ENCODE data around the gene KCTD15. TPM values are rescaled to one million over a fixed set of nuclear protein-coding genes. Genes with fewer than 3 reads are reported as not detected.

The KCTD15 gene
- total RNA-seq, 4 donors from 2014 or later, result 6.7 to 51.0 (median 22.1) TPM

GRCh38 chr19:33750587-33751435 is 45.9 kb upstream of the KCTD15 start:
- H3K9me3 ChIP-seq, result no peaks in the 10 kb centered on the region
- DNase-seq (ENCODE audit: low spot score in 2 of 2), result no peak
- no peaks in the 10 kb centered on the region for H3K4me1 ChIP-seq
- no peaks in the 10 kb centered on the region for H3K27me3 ChIP-seq
- H3K4me3 ChIP-seq, result no peak overlapping the region
- TF ChIP-seq CTCF (IDR thresholded peaks at IDR 0.05) (no peak), POLR2A (IDR thresholded peaks at IDR 0.05) (no peak), EP300 (IDR thresholded peaks at IDR 0.05) (no peak)
- 69 to 76% methylated on average over 18 of the region's 18 CpGs for WGBS, 2 donors
- H3K27ac ChIP-seq, result no peak overlapping the region
- H3K36me3 ChIP-seq, result no peaks in the 10 kb centered on the region

- H3K36me3 ChIP-seq, result no peaks in the 10 kb centered on the region
- 82 to 83% methylated on average over 5 of the region's 5 CpGs for WGBS, 2 donors
- H3K27me3 ChIP-seq, result no peaks in the 10 kb centered on the region
- H3K4me1 ChIP-seq, result no peaks in the 10 kb centered on the region
- DNase-seq (ENCODE audit: low spot score in 2 of 2), result no peak
- TF ChIP-seq POLR2A (IDR thresholded peaks at IDR 0.05) (no peak), EP300 (IDR thresholded peaks at IDR 0.05) (no peak), CTCF (IDR thresholded peaks at IDR 0.05) (no peak)
- no peak overlapping the region for H3K27ac ChIP-seq
- H3K9me3 ChIP-seq, result no peaks in the 10 kb centered on the region
- H3K4me3 ChIP-seq, result no peak overlapping the region
These were observed 45.3 kb upstream of the KCTD15 start for GRCh38 chr19:33751436-33751770.

- Histone ChIP-seq H3K9me3 (no peaks in the 10 kb centered on the region), H3K27ac (no peak overlapping the region), H3K36me3 (no peaks in the 10 kb centered on the region), H3K4me1 (no peaks in the 10 kb centered on the region), H3K27me3 (no peaks in the 10 kb centered on the region), H3K4me3 (no peak overlapping the region)
- no peak for DNase-seq (ENCODE audit: low spot score in 2 of 2)
- TF ChIP-seq CTCF (IDR thresholded peaks at IDR 0.05) (no peak), EP300 (IDR thresholded peaks at IDR 0.05) (no peak), POLR2A (IDR thresholded peaks at IDR 0.05) (no peak)
- 57 to 61% methylated on average over 25 to 27 of the region's 27 CpGs for WGBS, 2 donors
These were observed 44.5 kb upstream of the KCTD15 start for GRCh38 chr19:33752018-33752800.

GRCh38 chr19:33752945-33753344 is 43.7 kb upstream of the KCTD15 start:
- Histone ChIP-seq H3K9me3 (no peaks in the 10 kb centered on the region), H3K27ac (no peak overlapping the region), H3K27me3 (no peaks in the 10 kb centered on the region), H3K4me3 (no peak overlapping the region), H3K4me1 (no peaks in the 10 kb centered on the region), H3K36me3 (no peaks in the 10 kb centered on the region)
- DNase-seq (ENCODE audit: low spot score in 2 of 2), result no peak
- TF ChIP-seq CTCF (IDR thresholded peaks at IDR 0.05) (no peak), POLR2A (IDR thresholded peaks at IDR 0.05) (no peak), EP300 (IDR thresholded peaks at IDR 0.05) (no peak)
- 78 to 80% methylated on average over 6 of the region's 6 CpGs for WGBS, 2 donors

- H3K27ac ChIP-seq, result no peak overlapping the region
- H3K9me3 ChIP-seq, result no peaks in the 10 kb centered on the region
- no peaks in the 10 kb centered on the region for H3K27me3 ChIP-seq
- no peaks in the 10 kb centered on the region for H3K4me1 ChIP-seq
- no peak overlapping the region for H3K4me3 ChIP-seq
- DNase-seq (ENCODE audit: low spot score in 2 of 2), result no peak
- 70 to 79% methylated on average over 6 to 7 of the region's 7 CpGs for WGBS, 2 donors
- TF ChIP-seq CTCF (IDR thresholded peaks at IDR 0.05) (no peak), EP300 (IDR thresholded peaks at IDR 0.05) (no peak), POLR2A (IDR thresholded peaks at IDR 0.05) (no peak)
- H3K36me3 ChIP-seq, result no peaks in the 10 kb centered on the region
These were observed 42.3 kb upstream of the KCTD15 start for GRCh38 chr19:33754361-33754760.

Measured in tibial nerve (tissue), 4 donors.